Measurements from ENCODE around the gene PPP1R16B.

- TF ChIP-seq, protein P1, sequence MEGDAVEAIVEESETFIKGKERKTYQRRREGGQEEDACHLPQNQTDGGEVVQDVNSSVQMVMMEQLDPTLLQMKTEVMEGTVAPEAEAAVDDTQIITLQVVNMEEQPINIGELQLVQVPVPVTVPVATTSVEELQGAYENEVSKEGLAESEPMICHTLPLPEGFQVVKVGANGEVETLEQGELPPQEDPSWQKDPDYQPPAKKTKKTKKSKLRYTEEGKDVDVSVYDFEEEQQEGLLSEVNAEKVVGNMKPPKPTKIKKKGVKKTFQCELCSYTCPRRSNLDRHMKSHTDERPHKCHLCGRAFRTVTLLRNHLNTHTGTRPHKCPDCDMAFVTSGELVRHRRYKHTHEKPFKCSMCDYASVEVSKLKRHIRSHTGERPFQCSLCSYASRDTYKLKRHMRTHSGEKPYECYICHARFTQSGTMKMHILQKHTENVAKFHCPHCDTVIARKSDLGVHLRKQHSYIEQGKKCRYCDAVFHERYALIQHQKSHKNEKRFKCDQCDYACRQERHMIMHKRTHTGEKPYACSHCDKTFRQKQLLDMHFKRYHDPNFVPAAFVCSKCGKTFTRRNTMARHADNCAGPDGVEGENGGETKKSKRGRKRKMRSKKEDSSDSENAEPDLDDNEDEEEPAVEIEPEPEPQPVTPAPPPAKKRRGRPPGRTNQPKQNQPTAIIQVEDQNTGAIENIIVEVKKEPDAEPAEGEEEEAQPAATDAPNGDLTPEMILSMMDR (IDR thresholded peaks at IDR 0.05): no peak
- no peak for TF ChIP-seq POLR2A (IDR thresholded peaks at IDR 0.05)
These were observed 36.5 kb downstream of the PPP1R16B start for GRCh38 chr20:38842026-38842425.

All from body of pancreas (tissue), 4 donors.